H1 (cell line): ENCODE data around the gene GHRHR. TPM values are rescaled to one million over a fixed set of nuclear protein-coding genes. Genes with fewer than 3 reads are reported as not detected.
A peak's percentile ranks its signal among the peaks of the same experiment; 100 is the strongest.

Experiments
- CTCF ChIA-PET: fragments of 300-600 bp; sonication (Branson Sonifier 250); formaldehyde crosslinking; loops from one replicate; lab custom pipeline; 2021; ENCODE audit not compliant: partially characterized antibody; lab: Charles Lee
- POLR2A ChIA-PET: fragments of 300-600 bp; sonication (Branson Sonifier 250); formaldehyde crosslinking; loops from one replicate; lab custom pipeline; 2021; ENCODE audit warnings: inconsistent platforms; ENCODE audit not compliant: partially characterized antibody; lab: Charles Lee
- DNase-seq, 2 experiments: peaks; one replicate each; pipeline versions ENCODE4 v3.0.0 to v3.0.0-alpha.2; 2010 to 2022; ENCODE audit warnings: low spot score in 2 of 2, low read depth in 1 of 2, mixed read lengths in 1 of 2
- FAIRE-seq: peaks from 2 replicates; lab custom pipeline; 2011; peaks lifted over from hg19 to GRCh38; lab: Jason Lieb, UNC
- H2AFZ ChIP-seq: 2 replicates; pipeline ENCODE4 v1.8.1; 2012; ENCODE audit warnings: low read length, inconsistent platforms
- H2AK5ac ChIP-seq: 2 replicates; pipeline ENCODE4 v1.6.1; 2013; ENCODE audit warnings: low read depth, low read length
- H2BK120ac ChIP-seq: replicated peaks from 2 replicates; pipeline ENCODE3; 2013; ENCODE audit warnings: low read depth, low read length, inconsistent platforms
- H2BK12ac ChIP-seq: 2 replicates; pipeline ENCODE4 v1.6.1; 2013; ENCODE audit warnings: low read depth, low read length
- H2BK15ac ChIP-seq: 2 replicates; pipeline ENCODE4 v1.6.1; 2013; ENCODE audit warnings: low read length
- H2BK20ac ChIP-seq: 2 replicates; pipeline ENCODE4 v1.6.1; 2013; ENCODE audit warnings: low read length
- H2BK5ac ChIP-seq: 2 replicates; pipeline ENCODE4 v1.6.1; 2013; ENCODE audit warnings: low read depth, low read length
- H3K14ac ChIP-seq: 2 replicates; pipeline ENCODE4 v1.6.1; 2013; ENCODE audit warnings: inconsistent platforms; ENCODE audit not compliant: insufficient read length
- H3K18ac ChIP-seq: 2 replicates; pipeline ENCODE4 v1.6.1; 2013; ENCODE audit warnings: low read length; ENCODE audit errors: extremely low read depth
- H3K23ac ChIP-seq: 2 replicates; pipeline ENCODE4 v1.6.1; 2013; ENCODE audit warnings: inconsistent platforms; ENCODE audit not compliant: insufficient read length
- H3K23me2 ChIP-seq: 2 replicates; pipeline ENCODE4 v1.6.1; 2013; ENCODE audit warnings: low read depth, low read length
- H3K27ac ChIP-seq: 2 replicates; pipeline ENCODE4 v1.6.1; 2011; ENCODE audit warnings: low read depth, low read length, inconsistent platforms
- H3K27me3 ChIP-seq, 4 experiments: replicated peaks in 1 of 4; 1 replicate in 1 of 4; 2 replicates in 3 of 4; pipeline versions ENCODE4 v1.6.1 to v1.8.1; 2011 to 2013; ENCODE audit warnings: low read length in 3 of 4, mild to moderate bottlenecking in 3 of 4, inconsistent platforms in 2 of 4, mixed read lengths in 2 of 4, moderate library complexity in 1 of 4; ENCODE audit not compliant: control insufficient read depth in 3 of 4, insufficient read depth in 3 of 4; ENCODE audit errors: extremely low read depth in 1 of 4
- H3K36me3 ChIP-seq, 4 experiments: 2 replicates each; pipeline versions ENCODE4 v1.6.1 to v1.8.1; 2011 to 2013; ENCODE audit warnings: mild to moderate bottlenecking in 4 of 4, low read length in 3 of 4, moderate library complexity in 2 of 4, control low read depth in 1 of 4, inconsistent platforms in 1 of 4; ENCODE audit not compliant: insufficient read depth in 4 of 4, control insufficient read depth in 2 of 4
- H3K4ac ChIP-seq: replicated peaks from 2 replicates; pipeline ENCODE3; 2013; ENCODE audit warnings: low read length, low read depth, mixed read lengths, inconsistent platforms; ENCODE audit not compliant: insufficient read length
- H3K4me1 ChIP-seq, 4 experiments: replicated peaks in 1 of 4; 1 replicate in 1 of 4; 2 replicates in 3 of 4; pipeline versions ENCODE4 v1.6.1 to v1.8.1; 2011 to 2013; ENCODE audit warnings: low read length in 3 of 4, inconsistent platforms in 2 of 4, mixed read lengths in 1 of 4; ENCODE audit not compliant: insufficient read depth in 4 of 4, control insufficient read depth in 3 of 4
- H3K4me2 ChIP-seq, 2 experiments: 2 replicates each; pipeline versions ENCODE4 v1.6.1 to v1.8.1; 2011 to 2013; ENCODE audit warnings: low read depth in 2 of 2, low read length in 2 of 2, control low read depth in 1 of 2, inconsistent platforms in 1 of 2, mild to moderate bottlenecking in 1 of 2; ENCODE audit not compliant: insufficient read depth in 1 of 2
- H3K4me3 ChIP-seq, 4 experiments: fragments of 200-600, 300-600 bp in 1 of 4; sonication (generic), shearing (Covaris generic), sonication (Bioruptor Twin) in 1 of 4; 2 replicates each; pipeline versions ENCODE4 v1.5.1 to v1.8.1; 2011 to 2016; ENCODE audit warnings: low read length in 4 of 4, low read depth in 3 of 4, control low read depth in 2 of 4, inconsistent platforms in 2 of 4, mild to moderate bottlenecking in 2 of 4, mixed read lengths in 1 of 4, moderate library complexity in 1 of 4; ENCODE audit not compliant: insufficient read depth in 2 of 4; ENCODE audit errors: extremely low read depth in 1 of 4
- H3K56ac ChIP-seq: replicated peaks from 2 replicates; pipeline ENCODE3; 2013; ENCODE audit warnings: low read depth, mild to moderate bottlenecking, mixed read lengths, low read length, inconsistent platforms; ENCODE audit not compliant: insufficient read length
- H3K79me1 ChIP-seq: 2 replicates; pipeline ENCODE4 v1.6.1; 2013; ENCODE audit warnings: low read depth, low read length, control low read depth
- H3K79me2 ChIP-seq, 2 experiments: 2 replicates each; pipeline versions ENCODE4 v1.6.1 to v1.8.1; 2012 to 2013; ENCODE audit warnings: low read length in 2 of 2, mild to moderate bottlenecking in 2 of 2, inconsistent platforms in 1 of 2; ENCODE audit not compliant: insufficient read depth in 2 of 2, control insufficient read depth in 1 of 2
- H3K9ac ChIP-seq, 4 experiments: replicated peaks in 1 of 4; 1 replicate in 1 of 4; 2 replicates in 3 of 4; pipeline versions ENCODE4 v1.6.1 to v1.8.1; 2011 to 2013; ENCODE audit warnings: low read depth in 3 of 4, low read length in 3 of 4, control low read depth in 2 of 4, mild to moderate bottlenecking in 2 of 4, moderate library complexity in 2 of 4, inconsistent platforms in 1 of 4; ENCODE audit errors: extremely low read depth in 1 of 4
- H3K9me3 ChIP-seq, 2 experiments: 2 replicates each; pipeline versions ENCODE4 v1.6.1 to v1.8.1; 2012 to 2013; ENCODE audit warnings: mild to moderate bottlenecking in 2 of 2, moderate library complexity in 2 of 2, control low read depth in 1 of 2, inconsistent platforms in 1 of 2, low read depth in 1 of 2, low read length in 1 of 2, mixed read lengths in 1 of 2; ENCODE audit not compliant: insufficient read depth in 2 of 2
- H4K20me1 ChIP-seq, 2 experiments: replicated peaks in 1 of 2; 2 replicates each; pipeline versions ENCODE3 to v1.8.1; 2011 to 2013; ENCODE audit warnings: inconsistent platforms in 2 of 2, low read length in 2 of 2, mild to moderate bottlenecking in 1 of 2; ENCODE audit not compliant: insufficient read depth in 2 of 2, control insufficient read depth in 1 of 2
- H4K5ac ChIP-seq: 2 replicates; pipeline ENCODE4 v1.6.1; 2013; ENCODE audit warnings: low read length, low read depth, mixed read lengths, inconsistent platforms; ENCODE audit not compliant: insufficient read length
- H4K8ac ChIP-seq: 2 replicates; pipeline ENCODE4 v1.8.0; 2013; ENCODE audit warnings: mild to moderate bottlenecking, moderate library complexity, low read length, inconsistent platforms; ENCODE audit not compliant: insufficient read depth; ENCODE audit errors: extremely low read depth
- H4K91ac ChIP-seq: replicated peaks from 2 replicates; pipeline ENCODE3; 2013; ENCODE audit warnings: low read length, mixed read lengths, inconsistent platforms; ENCODE audit not compliant: insufficient read length
- CTCF ChIP-seq, 3 experiments: IDR thresholded peaks; 1 replicate in 2 of 3; 2 replicates in 1 of 3; pipeline versions ENCODE4 v1.5.1 to v1.6.1; 2011; ENCODE audit warnings: low read length in 3 of 3, mild to moderate bottlenecking in 3 of 3, inconsistent platforms in 2 of 3, low read depth in 1 of 3, moderate library complexity in 1 of 3; ENCODE audit not compliant: insufficient read depth in 1 of 3; ENCODE audit errors: control extremely low read depth in 1 of 3
- TCF12 ChIP-seq: IDR thresholded peaks from 2 replicates; pipeline ENCODE4 v1.6.1; 2011; ENCODE audit warnings: low read depth, mild to moderate bottlenecking, low read length
- WGBS, 2 experiments: shearing (Covaris generic) in 1 of 2; methylation state at CpG; one replicate each; pipeline versions ENCODE4 v1.1.6 to v1.1.7; 2013 to 2015; ENCODE audit warnings: low lambda C conversion rate in 2 of 2, mixed read lengths in 2 of 2, inconsistent platforms in 1 of 2, low coverage in 1 of 2, missing lambda C conversion rate in 1 of 2; ENCODE audit not compliant: insufficient replicate concordance in 2 of 2, insufficient coverage in 1 of 2, insufficient read length in 1 of 2; ENCODE audit errors: extremely low coverage in 1 of 2, missing lambda C conversion rate in 1 of 2; 5-methylcytosine and 5-hydroxymethylcytosine counted together
- polyA plus RNA-seq, 7 experiments: library from polyadenylated mRNA; depleted of rRNA in 3 of 7; stranded (reverse) in 5 of 7; unstranded in 2 of 7; fragments of >200 nt in 5 of 7; fragments of 200-250 nt in 2 of 7; gene quantifications; 1 replicate in 5 of 7; 2 replicates in 1 of 7; 4 replicates in 1 of 7; pipeline versions ENCODE4 v1.2.1 to v1.2.3, GENCODE V29; 2011 to 2013; ENCODE audit warnings: missing spikeins in 2 of 7, mixed read lengths in 2 of 7
- total RNA-seq: library from RNA; stranded (reverse); fragmentation: NEBNext Ultra II Directional; extraction: Animal tissue kit (Norgen Biotek cat#: 25700); gene quantifications from 2 replicates; pipeline ENCODE4 v1.2.1, GENCODE V29; 2021

GHRHR gene
- total and polyA plus RNA-seq, 2 of the 8 experiments (the other 6 are each of a cell fraction or from before 2014, with no cell fraction given), result 0.60 to 6.5 TPM

GRCh38 chr7:30918676-30919075 is 45.1 kb upstream of the GHRHR start:
- Histone ChIP-seq H4K5ac (no peak overlapping the region), H3K4ac (no peak overlapping the region), H3K23me2 (no peaks in the 10 kb centered on the region), H2BK120ac (no peak overlapping the region), H2AK5ac (no peak overlapping the region), H3K27me3 (no peaks in the 10 kb centered on the region), H2AFZ (no peak overlapping the region), H3K79me2 (no peaks in the 10 kb centered on the region), H3K36me3 (no peaks in the 10 kb centered on the region)
- DNase-seq, result no peak
- POLR2A ChIA-PET, result no interaction called here
- TF ChIP-seq TCF12 (no peak), CTCF (IDR thresholded peaks at IDR 0.05; ENCODE audit: control extremely low read depth in 1 of 3, insufficient read depth in 1 of 3, low read depth in 1 of 3, low read length in 3 of 3) (peak in 1 of 3 experiments; percentile 8; a peak in 1 of 4 replicates)
- TF ChIP-seq, all 59 proteins: peak for 1
- no peak overlapping the region for H3K23ac ChIP-seq
- no peaks in the 10 kb centered on the region for H3K79me1 ChIP-seq
- no peak overlapping the region for H4K8ac ChIP-seq
- H3K4me3 ChIP-seq, result no peak overlapping the region
- H3K9ac ChIP-seq, result no peak overlapping the region
- H3K14ac ChIP-seq, result no peak overlapping the region
- peaks cover 0 to 9% (median 2%) of the 10 kb centered on the region in 4 experiments; a peak in 4 of 7 replicates for H3K4me1 ChIP-seq
- FAIRE-seq, result no peak
- H2BK20ac ChIP-seq, result no peak overlapping the region
- H3K27ac ChIP-seq, result no peak overlapping the region
- no peak overlapping the region for H2BK5ac ChIP-seq
- no peak overlapping the region for H2BK15ac ChIP-seq
- H3K9me3 ChIP-seq, result no peaks in the 10 kb centered on the region
- H3K18ac ChIP-seq, result no peak overlapping the region
- H3K4me2 ChIP-seq, result no peak overlapping the region
- no peaks in the 10 kb centered on the region for H4K20me1 ChIP-seq
- H4K91ac ChIP-seq, result peak overlapping the region; percentile 66
- no peak overlapping the region for H2BK12ac ChIP-seq
- CTCF ChIA-PET, result interaction anchor here (0.9 to 7.4 kb wide), 6 partner anchors 10 to 119 kb away, joined by 3 to 55 read pairs (median 7); no protein-coding TSS in a partner anchor
- no peak overlapping the region for H3K56ac ChIP-seq
- WGBS, 2 experiments, result 68% methylated on average over 4 of the region's 4 CpGs; no CpG with 5 or more reads in 1 of the 2 experiments
